ENCODE measurements around the gene CRYM.

Gene CRYM

DNA sequence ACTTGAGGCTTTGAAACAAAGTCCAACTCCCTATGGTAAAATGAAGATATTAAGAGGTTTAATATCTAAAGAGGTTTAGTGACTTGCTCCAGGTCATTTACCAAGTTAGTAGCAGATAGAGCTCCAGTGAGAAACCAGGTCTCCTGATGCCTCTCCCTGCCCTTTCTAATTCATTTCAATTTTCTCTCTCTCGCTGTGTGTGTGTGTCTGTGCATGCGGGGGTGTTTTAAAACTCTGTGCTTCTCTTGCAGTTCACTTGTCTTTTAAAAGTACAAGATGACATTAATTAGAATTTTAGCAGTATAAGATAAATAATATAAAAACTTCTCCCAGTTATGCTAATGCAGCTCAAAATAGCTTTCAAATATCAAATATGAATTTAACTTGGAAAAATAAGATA, 58.5 kb downstream of the CRYM start:
- Histone ChIP-seq H3K27me3 (ENCODE audit: control insufficient read depth in 3 of 3, insufficient read depth in 3 of 3, low read depth in 1 of 3, low read length in 3 of 3) (peaks cover 0 to 11% (median 0%) of the 10 kb centered on the region in 3 experiments), H4K8ac (ENCODE audit: low read depth, low read length) (no peak overlapping the region), H3K9me3 (replicated peaks in 1 of 2; ENCODE audit: control insufficient read depth in 2 of 2, insufficient read depth in 1 of 2, low read depth in 1 of 2, low read length in 2 of 2) (no peaks in the 10 kb centered on the region), H3K18ac (ENCODE audit: low read length) (no peak overlapping the region), H2AFZ (ENCODE audit: low read length) (no peak overlapping the region), H3K9ac (ENCODE audit: low read depth, low read length, poor library complexity) (no peak overlapping the region), H2BK5ac (ENCODE audit: low read length) (no peak overlapping the region), H3K79me1 (ENCODE audit: low read depth, low read length) (no peaks in the 10 kb centered on the region), H3K4me2 (ENCODE audit: insufficient read depth, low read length, poor library complexity, severe bottlenecking) (no peak overlapping the region), H3K4ac (ENCODE audit: low read length) (no peak overlapping the region), H3K36me3 (replicated peaks in 1 of 2; ENCODE audit: control insufficient read depth in 2 of 2, insufficient read depth in 2 of 2, low read length in 2 of 2) (no peaks in the 10 kb centered on the region), H2BK15ac (ENCODE audit: low read length) (no peak overlapping the region), H3K4me3 (ENCODE audit: low read length in 2 of 2) (no peak overlapping the region), H3K14ac (ENCODE audit: low read length) (no peak overlapping the region), H2BK120ac (ENCODE audit: low read depth, low read length) (no peak overlapping the region), H3K23ac (ENCODE audit: low read depth, low read length, poor library complexity) (no peak overlapping the region), H2BK12ac (ENCODE audit: low read length) (no peak overlapping the region), H4K91ac (ENCODE audit: low read depth, low read length, poor library complexity) (no peak overlapping the region), H3K4me1 (ENCODE audit: control insufficient read depth in 2 of 2, insufficient read depth in 1 of 2, low read depth in 1 of 2, low read length in 2 of 2) (peaks cover 0 to 4% of the 10 kb centered on the region in 2 donors), H3K27ac (replicated peaks; ENCODE audit: low read length) (no peak overlapping the region), H2AK5ac (ENCODE audit: low read depth, low read length) (no peak overlapping the region)
- WGBS, 2 donors (ENCODE audit: extremely low coverage in 2 of 2, insufficient read length in 2 of 2, insufficient replicate concordance in 1 of 2), result no CpG with 5 or more reads among the region's 2 CpGs
- no peak for DNase-seq (ENCODE audit: low spot score)

DNA sequence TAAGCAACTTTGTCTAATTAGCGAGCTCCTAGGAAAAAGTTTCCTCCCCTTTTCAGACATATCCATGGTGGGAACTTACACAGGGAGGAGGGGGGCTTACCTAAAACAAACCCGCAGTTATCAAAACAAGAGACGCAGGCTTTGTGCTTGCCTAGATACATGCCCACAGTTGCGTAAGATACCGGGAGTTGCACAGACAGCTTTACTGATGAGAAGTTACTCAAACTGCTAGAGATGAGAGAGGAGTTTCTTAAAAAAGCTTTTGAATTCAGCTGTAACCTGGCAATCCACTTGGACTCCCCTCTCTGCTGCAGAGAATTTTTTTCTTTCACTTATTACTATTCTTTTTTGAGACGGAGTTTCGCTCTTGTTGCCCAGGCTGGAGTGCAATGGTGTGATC, 59.9 kb downstream of the CRYM start:
- no CpG with 5 or more reads among the region's 7 CpGs for WGBS, 2 donors (ENCODE audit: extremely low coverage in 2 of 2, insufficient read length in 2 of 2, insufficient replicate concordance in 1 of 2)
- H3K36me3 ChIP-seq (replicated peaks in 1 of 2; ENCODE audit: control insufficient read depth in 2 of 2, insufficient read depth in 2 of 2, low read length in 2 of 2), result no peaks in the 10 kb centered on the region
- H3K4me2 ChIP-seq (ENCODE audit: insufficient read depth, low read length, poor library complexity, severe bottlenecking), result no peak overlapping the region
- H3K27me3 ChIP-seq (ENCODE audit: control insufficient read depth in 3 of 3, insufficient read depth in 3 of 3, low read depth in 1 of 3, low read length in 3 of 3), result peaks cover 0 to 15% (median 0%) of the 10 kb centered on the region in 3 experiments
- no peak overlapping the region for H2BK15ac ChIP-seq (ENCODE audit: low read length)
- H3K27ac ChIP-seq (replicated peaks; ENCODE audit: low read length), result no peak overlapping the region
- H3K4me1 ChIP-seq (ENCODE audit: control insufficient read depth in 2 of 2, insufficient read depth in 1 of 2, low read depth in 1 of 2, low read length in 2 of 2), result peaks cover 0 to 4% of the 10 kb centered on the region in 2 donors
- no peaks in the 10 kb centered on the region for H3K9me3 ChIP-seq (replicated peaks in 1 of 2; ENCODE audit: control insufficient read depth in 2 of 2, insufficient read depth in 1 of 2, low read depth in 1 of 2, low read length in 2 of 2)
- no peak overlapping the region for H2AFZ ChIP-seq (ENCODE audit: low read length)
- H3K4me3 ChIP-seq (ENCODE audit: low read length in 2 of 2), result no peak overlapping the region
- H4K91ac ChIP-seq (ENCODE audit: low read depth, low read length, poor library complexity), result no peak overlapping the region
- no peak overlapping the region for H3K14ac ChIP-seq (ENCODE audit: low read length)
- no peak overlapping the region for H3K18ac ChIP-seq (ENCODE audit: low read length)
- H3K4ac ChIP-seq (ENCODE audit: low read length), result no peak overlapping the region
- H4K8ac ChIP-seq (ENCODE audit: low read depth, low read length), result no peak overlapping the region
- H3K23ac ChIP-seq (ENCODE audit: low read depth, low read length, poor library complexity), result no peak overlapping the region
- H2BK120ac ChIP-seq (ENCODE audit: low read depth, low read length), result no peak overlapping the region
- H2BK5ac ChIP-seq (ENCODE audit: low read length), result no peak overlapping the region
- no peak for DNase-seq (ENCODE audit: low spot score)
- H3K79me1 ChIP-seq (ENCODE audit: low read depth, low read length), result no peaks in the 10 kb centered on the region
- no peak overlapping the region for H3K9ac ChIP-seq (ENCODE audit: low read depth, low read length, poor library complexity)
- no peak overlapping the region for H2AK5ac ChIP-seq (ENCODE audit: low read depth, low read length)
- no peak overlapping the region for H2BK12ac ChIP-seq (ENCODE audit: low read length)

DNA sequence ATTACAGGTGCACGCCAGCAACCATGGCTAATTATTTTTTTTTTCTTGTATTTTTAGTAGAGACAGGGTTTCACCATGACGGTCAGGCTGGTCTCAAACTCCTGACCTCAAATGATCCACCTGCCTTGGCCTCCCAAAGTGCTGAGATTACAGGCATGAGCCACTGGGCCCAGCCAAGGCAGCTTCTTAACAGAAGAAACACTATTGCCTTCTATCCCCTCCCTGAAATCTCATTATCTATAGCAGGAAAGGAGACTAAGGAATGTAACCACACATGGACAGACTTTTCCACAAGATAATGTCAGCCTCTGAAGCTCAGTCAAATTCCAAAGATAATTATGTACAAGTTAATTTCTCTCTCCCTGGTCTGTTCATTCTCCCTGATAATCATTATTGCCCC, 61.0 kb downstream of the CRYM start:
- Histone ChIP-seq H3K18ac (ENCODE audit: low read length) (no peak overlapping the region), H3K36me3 (replicated peaks in 1 of 2; ENCODE audit: control insufficient read depth in 2 of 2, insufficient read depth in 2 of 2, low read length in 2 of 2) (no peaks in the 10 kb centered on the region), H4K8ac (ENCODE audit: low read depth, low read length) (no peak overlapping the region), H4K91ac (ENCODE audit: low read depth, low read length, poor library complexity) (no peak overlapping the region), H3K9ac (ENCODE audit: low read depth, low read length, poor library complexity) (no peak overlapping the region), H3K4ac (ENCODE audit: low read length) (no peak overlapping the region), H2AFZ (ENCODE audit: low read length) (no peak overlapping the region), H3K27me3 (ENCODE audit: control insufficient read depth in 3 of 3, insufficient read depth in 3 of 3, low read depth in 1 of 3, low read length in 3 of 3) (peaks cover 0 to 8% (median 0%) of the 10 kb centered on the region in 3 experiments), H3K27ac (replicated peaks; ENCODE audit: low read length) (no peak overlapping the region), H3K14ac (ENCODE audit: low read length) (no peak overlapping the region), H3K79me1 (ENCODE audit: low read depth, low read length) (no peaks in the 10 kb centered on the region), H2AK5ac (ENCODE audit: low read depth, low read length) (no peak overlapping the region), H2BK5ac (ENCODE audit: low read length) (no peak overlapping the region), H3K4me1 (ENCODE audit: control insufficient read depth in 2 of 2, insufficient read depth in 1 of 2, low read depth in 1 of 2, low read length in 2 of 2) (no peaks in the 10 kb centered on the region), H2BK12ac (ENCODE audit: low read length) (no peak overlapping the region), H2BK15ac (ENCODE audit: low read length) (no peak overlapping the region), H3K4me3 (ENCODE audit: low read length in 2 of 2) (no peak overlapping the region), H2BK120ac (ENCODE audit: low read depth, low read length) (no peak overlapping the region), H3K4me2 (ENCODE audit: insufficient read depth, low read length, poor library complexity, severe bottlenecking) (no peak overlapping the region), H3K23ac (ENCODE audit: low read depth, low read length, poor library complexity) (no peak overlapping the region), H3K9me3 (replicated peaks in 1 of 2; ENCODE audit: control insufficient read depth in 2 of 2, insufficient read depth in 1 of 2, low read depth in 1 of 2, low read length in 2 of 2) (no peaks in the 10 kb centered on the region)
- no peak for DNase-seq (ENCODE audit: low spot score)
- WGBS, 2 donors (ENCODE audit: extremely low coverage in 2 of 2, insufficient read length in 2 of 2, insufficient replicate concordance in 1 of 2), result no CpG with 5 or more reads among the region's 2 CpGs

DNA sequence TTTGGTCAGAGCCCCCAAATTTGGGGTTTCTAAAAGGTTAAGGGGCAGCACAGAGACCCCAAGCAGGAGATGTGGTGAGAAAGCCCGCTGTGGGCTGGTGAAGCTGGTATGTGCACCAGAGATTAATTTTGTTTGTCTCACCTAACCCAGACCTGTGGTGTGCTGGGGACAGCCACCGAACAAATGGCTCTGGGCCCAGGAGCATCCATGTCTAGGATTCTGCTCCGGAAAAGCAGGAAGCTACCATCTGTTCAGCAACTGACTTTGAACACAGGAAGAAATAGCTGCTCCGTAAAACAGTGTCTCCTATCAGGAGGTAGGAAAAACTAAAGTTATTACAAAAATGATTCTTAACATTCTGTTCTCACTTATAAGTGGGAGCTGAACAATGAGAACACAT, 64.0 kb downstream of the CRYM start:
- Histone ChIP-seq H2BK15ac (ENCODE audit: low read length) (no peak overlapping the region), H3K79me1 (ENCODE audit: low read depth, low read length) (no peaks in the 10 kb centered on the region)
- no CpG with 5 or more reads among the region's 4 CpGs for WGBS, 2 donors (ENCODE audit: extremely low coverage in 2 of 2, insufficient read length in 2 of 2, insufficient replicate concordance in 1 of 2)

More for the DNA sequence above, 64.0 kb downstream of the CRYM start:
- Histone ChIP-seq H3K9ac (ENCODE audit: low read depth, low read length, poor library complexity) (no peak overlapping the region), H3K14ac (ENCODE audit: low read length) (no peak overlapping the region), H2AFZ (ENCODE audit: low read length) (peak overlapping the region; percentile 17), H3K4ac (ENCODE audit: low read length) (no peak overlapping the region), H2BK12ac (ENCODE audit: low read length) (no peak overlapping the region), H3K4me3 (ENCODE audit: low read length in 2 of 2) (no peak overlapping the region), H2BK120ac (ENCODE audit: low read depth, low read length) (no peak overlapping the region), H3K27me3 (ENCODE audit: control insufficient read depth in 3 of 3, insufficient read depth in 3 of 3, low read depth in 1 of 3, low read length in 3 of 3) (peaks cover 0 to 11% (median 0%) of the 10 kb centered on the region in 3 experiments), H4K8ac (ENCODE audit: low read depth, low read length) (no peak overlapping the region), H3K9me3 (replicated peaks in 1 of 2; ENCODE audit: control insufficient read depth in 2 of 2, insufficient read depth in 1 of 2, low read depth in 1 of 2, low read length in 2 of 2) (no peaks in the 10 kb centered on the region), H3K4me1 (ENCODE audit: control insufficient read depth in 2 of 2, insufficient read depth in 1 of 2, low read depth in 1 of 2, low read length in 2 of 2) (no peaks in the 10 kb centered on the region), H4K91ac (ENCODE audit: low read depth, low read length, poor library complexity) (no peak overlapping the region), H3K27ac (replicated peaks; ENCODE audit: low read length) (no peak overlapping the region), H3K23ac (ENCODE audit: low read depth, low read length, poor library complexity) (no peak overlapping the region), H3K4me2 (ENCODE audit: insufficient read depth, low read length, poor library complexity, severe bottlenecking) (no peak overlapping the region), H2AK5ac (ENCODE audit: low read depth, low read length) (no peak overlapping the region), H3K36me3 (replicated peaks in 1 of 2; ENCODE audit: control insufficient read depth in 2 of 2, insufficient read depth in 2 of 2, low read length in 2 of 2) (no peaks in the 10 kb centered on the region), H2BK5ac (ENCODE audit: low read length) (no peak overlapping the region), H3K18ac (ENCODE audit: low read length) (no peak overlapping the region)
- no peak for DNase-seq (ENCODE audit: low spot score)
